H9 (cell line): Measurements from ENCODE around the gene KLHL3. TPM values are rescaled to one million over a fixed set of nuclear protein-coding genes. Genes with fewer than 3 reads are reported as not detected.

ENCODE experiments used
- DNase-seq: peaks from one replicate; pipeline ENCODE4 v3.0.0-alpha.2; 2017
- H2AFZ ChIP-seq: one replicate; pipeline ENCODE4 v1.6.1; 2013; ENCODE audit warnings: mild to moderate bottlenecking, low read length, control low read depth, moderate library complexity
- H2AK5ac ChIP-seq: 2 replicates; pipeline ENCODE4 v1.6.1; 2013; ENCODE audit warnings: low read length, control low read depth, mixed read lengths; ENCODE audit not compliant: insufficient read length
- H2BK120ac ChIP-seq: one replicate; pipeline ENCODE4 v1.6.1; 2013; ENCODE audit warnings: low read depth, mild to moderate bottlenecking, low read length, control low read depth, inconsistent platforms; ENCODE audit not compliant: poor library complexity, severe bottlenecking
- H2BK12ac ChIP-seq: 2 replicates; pipeline ENCODE4 v1.6.1; 2013; ENCODE audit warnings: low read length, control low read depth, mixed read lengths, low read depth; ENCODE audit not compliant: insufficient read length
- H2BK15ac ChIP-seq: 2 replicates; pipeline ENCODE4 v1.6.1; 2013; ENCODE audit warnings: low read depth, low read length, control low read depth
- H2BK20ac ChIP-seq: one replicate; pipeline ENCODE4 v1.6.1; 2013; ENCODE audit warnings: low read depth, mild to moderate bottlenecking, low read length, control low read depth, inconsistent platforms; ENCODE audit not compliant: poor library complexity, severe bottlenecking
- H2BK5ac ChIP-seq: 2 replicates; pipeline ENCODE4 v1.6.1; 2013; ENCODE audit warnings: low read length, control low read depth, mixed read lengths; ENCODE audit not compliant: insufficient read length
- H3K14ac ChIP-seq: 2 replicates; pipeline ENCODE4 v1.6.1; 2013; ENCODE audit warnings: low read length, control low read depth; ENCODE audit not compliant: insufficient read depth
- H3K18ac ChIP-seq: 2 replicates; pipeline ENCODE4 v1.6.1; 2013; ENCODE audit warnings: low read depth, mild to moderate bottlenecking, mixed read lengths, low read length, control low read depth; ENCODE audit not compliant: insufficient read length
- H3K23ac ChIP-seq: 2 replicates; pipeline ENCODE4 v1.6.1; 2013; ENCODE audit warnings: low read length, control low read depth, mixed read lengths, low read depth; ENCODE audit not compliant: insufficient read length
- H3K23me2 ChIP-seq: 2 replicates; pipeline ENCODE4 v1.6.1; 2013; ENCODE audit warnings: low read depth, mild to moderate bottlenecking, mixed read lengths, low read length, control low read depth; ENCODE audit not compliant: insufficient read length, poor library complexity, severe bottlenecking
- H3K27ac ChIP-seq: 2 replicates; pipeline ENCODE4 v1.5.1; 2013; ENCODE audit warnings: low read length, control low read depth, mixed read lengths, low read depth; ENCODE audit not compliant: insufficient read length
- H3K27me3 ChIP-seq: 2 replicates; pipeline ENCODE4 v1.6.1; 2013; ENCODE audit warnings: low read length, control low read depth, inconsistent platforms; ENCODE audit not compliant: insufficient read depth
- H3K4ac ChIP-seq: 2 replicates; pipeline ENCODE4 v1.6.1; 2013; ENCODE audit warnings: low read depth, mild to moderate bottlenecking, control low read depth, inconsistent platforms, low read length, moderate library complexity
- H3K4me1 ChIP-seq: 2 replicates; pipeline ENCODE4 v1.6.1; 2013; ENCODE audit warnings: low read length, control low read depth, inconsistent platforms; ENCODE audit not compliant: insufficient read depth
- H3K4me2 ChIP-seq: 2 replicates; pipeline ENCODE4 v1.6.1; 2013; ENCODE audit warnings: low read length, control low read depth, mixed read lengths; ENCODE audit not compliant: insufficient read length, insufficient read depth
- H3K56ac ChIP-seq: 2 replicates; pipeline ENCODE4 v1.6.1; 2013; ENCODE audit warnings: low read depth, mild to moderate bottlenecking, mixed read lengths, low read length, control low read depth; ENCODE audit not compliant: insufficient read length
- H3K79me1 ChIP-seq: 2 replicates; pipeline ENCODE4 v1.6.1; 2013; ENCODE audit warnings: low read depth, mild to moderate bottlenecking, moderate library complexity, low read length, control low read depth, inconsistent platforms; ENCODE audit not compliant: insufficient read depth, poor library complexity, severe bottlenecking
- H3K79me2 ChIP-seq: 2 replicates; pipeline ENCODE4 v1.6.1; 2013; ENCODE audit warnings: low read length, control low read depth, inconsistent platforms; ENCODE audit not compliant: insufficient read depth
- H3K9ac ChIP-seq: 2 replicates; pipeline ENCODE4 v1.6.1; 2013; ENCODE audit warnings: low read length, control low read depth, mixed read lengths; ENCODE audit not compliant: insufficient read length; ENCODE audit errors: extremely low read depth
- H3K9me3 ChIP-seq: one replicate; pipeline ENCODE4 v1.6.1; 2013; ENCODE audit warnings: low read depth, low read length, inconsistent platforms; ENCODE audit not compliant: control insufficient read depth
- H3T11ph ChIP-seq: one replicate; pipeline ENCODE4 v1.6.1; 2013; ENCODE audit warnings: mild to moderate bottlenecking, low read length, control low read depth, inconsistent platforms
- H4K20me1 ChIP-seq: one replicate; pipeline ENCODE4 v1.6.1; 2013; ENCODE audit not compliant: control insufficient read depth, insufficient read length, insufficient read depth
- H4K5ac ChIP-seq: 2 replicates; pipeline ENCODE4 v1.6.1; 2013; ENCODE audit warnings: low read depth, mild to moderate bottlenecking, mixed read lengths, low read length, control low read depth; ENCODE audit not compliant: insufficient read length
- H4K8ac ChIP-seq: replicated peaks from 2 replicates; pipeline ENCODE4 v1.6.1; 2013; ENCODE audit warnings: low read length, control low read depth, mixed read lengths, low read depth; ENCODE audit not compliant: insufficient read length
- H4K91ac ChIP-seq: 2 replicates; pipeline ENCODE4 v1.6.1; 2013; ENCODE audit warnings: low read depth, mild to moderate bottlenecking, moderate library complexity, mixed read lengths, low read length, control low read depth; ENCODE audit not compliant: insufficient read length
- H3K27ac Mint-ChIP-seq, 3 experiments: 2 replicates in 2 of 3; 3 replicates in 1 of 3; pipeline ENCODE4 v1.8.0; 2020 to 2021; ENCODE audit warnings: mixed read lengths in 3 of 3, mild to moderate bottlenecking in 1 of 3, moderate library complexity in 1 of 3
- H3K27me3 Mint-ChIP-seq: 2 replicates; pipeline ENCODE4 v1.8.0; 2021; ENCODE audit warnings: low read depth, mild to moderate bottlenecking, moderate library complexity, mixed read lengths
- H3K36me3 Mint-ChIP-seq, 3 experiments: 2 replicates in 2 of 3; 3 replicates in 1 of 3; pipeline ENCODE4 v1.8.0; 2020 to 2021; ENCODE audit warnings: low read depth in 3 of 3, mixed read lengths in 3 of 3; ENCODE audit not compliant: insufficient read depth in 1 of 3
- H3K4me1 Mint-ChIP-seq, 2 experiments: 2 replicates each; pipeline ENCODE4 v1.8.0; 2020; ENCODE audit warnings: mixed read lengths in 2 of 2
- H3K4me3 Mint-ChIP-seq, 2 experiments: 2 replicates in 1 of 2; 3 replicates in 1 of 2; pipeline ENCODE4 v1.8.0; 2020 to 2021; ENCODE audit warnings: mild to moderate bottlenecking in 2 of 2, mixed read lengths in 2 of 2, moderate library complexity in 1 of 2
- H3K9me3 Mint-ChIP-seq, 2 experiments: 2 replicates in 1 of 2; 3 replicates in 1 of 2; pipeline ENCODE4 v1.8.0; 2020; ENCODE audit warnings: mild to moderate bottlenecking in 2 of 2, mixed read lengths in 2 of 2, moderate library complexity in 1 of 2
- CTCF ChIP-seq: fragments of 200-600 bp; sonication (generic); conservative IDR thresholded peaks from 3 replicates; pipeline ENCODE4 v1.8.0; 2021; ENCODE audit warnings: antibody characterized with exemption, mild to moderate bottlenecking
- WGBS: extraction: QIAGEN DNeasy Blood & Tissue Kit; methylation state at CpG from one replicate; pipeline ENCODE4 v1.1.7; 2013; ENCODE audit warnings: missing lambda C conversion rate, low lambda C conversion rate, mixed read lengths; ENCODE audit not compliant: insufficient read length; ENCODE audit errors: extremely low coverage; 5-methylcytosine and 5-hydroxymethylcytosine counted together
- total RNA-seq: library from RNA; stranded (reverse); gene quantifications from 2 replicates; pipeline ENCODE4 v1.2.1, GENCODE V29; 2021

KLHL3 gene
- total RNA-seq, 1 experiment from 2014 or later = 12.8 TPM

- Histone ChIP-seq H3K79me2 (no peaks in the 10 kb centered on the region), H2BK5ac (no peak overlapping the region), H4K20me1 (no peaks in the 10 kb centered on the region), H3K79me1 (no peaks in the 10 kb centered on the region), H4K5ac (no peak overlapping the region), H3K14ac (no peak overlapping the region), H3K27me3 (no peaks in the 10 kb centered on the region), H3K23me2 (no peaks in the 10 kb centered on the region), H2AK5ac (no peak overlapping the region), H2BK20ac (no peak overlapping the region), H2BK12ac (no peak overlapping the region), H2BK120ac (no peak overlapping the region), H2BK15ac (no peak overlapping the region), H3K9ac (no peak overlapping the region), H4K8ac (no peak overlapping the region), H3K56ac (no peak overlapping the region), H3K4me2 (no peak overlapping the region), H2AFZ (no peak overlapping the region), H3K4ac (no peak overlapping the region), H3K27ac (no peak overlapping the region), H3K23ac (no peak overlapping the region), H3K9me3 (no peaks in the 10 kb centered on the region), H3K4me1 (no peaks in the 10 kb centered on the region), H3K18ac (no peak overlapping the region), H3T11ph (no peak overlapping the region), H4K91ac (no peak overlapping the region)
- TF ChIP-seq CTCF = no peak
- Mint-ChIP-seq H3K36me3 (peaks cover 21 to 34% (median 23%) of the 10 kb centered on the region in 3 experiments), H3K27ac (no peak overlapping the region), H3K4me3 (no peak overlapping the region), H3K27me3 (no peaks in the 10 kb centered on the region), H3K9me3 (peaks cover 0 to 3% of the 10 kb centered on the region in 2 experiments; a peak in 1 of 5 replicates), H3K4me1 (peaks cover 6% of the 10 kb centered on the region in 2 experiments; a peak in 3 of 4 replicates)
- DNase-seq = no peak
- WGBS = no CpG with 5 or more reads among the region's 2 CpGs
These were observed 99.8 kb downstream of the KLHL3 start for GRCh38 chr5:137636099-137636498.
